Stimulated activated CD8-positive, alpha-beta memory T cell treated with anti-CD3 and anti-CD28 coated beads, Interleukin-15, amount 100 ng/mL, for 24 hours (primary cell): ENCODE results near the gene PLA2G6.

Experiments
- DNase-seq: peaks from one replicate; pipeline ENCODE4 v3.0.0-alpha.2; 2020; ENCODE audit warnings: low read depth

Gene PLA2G6

DNA sequence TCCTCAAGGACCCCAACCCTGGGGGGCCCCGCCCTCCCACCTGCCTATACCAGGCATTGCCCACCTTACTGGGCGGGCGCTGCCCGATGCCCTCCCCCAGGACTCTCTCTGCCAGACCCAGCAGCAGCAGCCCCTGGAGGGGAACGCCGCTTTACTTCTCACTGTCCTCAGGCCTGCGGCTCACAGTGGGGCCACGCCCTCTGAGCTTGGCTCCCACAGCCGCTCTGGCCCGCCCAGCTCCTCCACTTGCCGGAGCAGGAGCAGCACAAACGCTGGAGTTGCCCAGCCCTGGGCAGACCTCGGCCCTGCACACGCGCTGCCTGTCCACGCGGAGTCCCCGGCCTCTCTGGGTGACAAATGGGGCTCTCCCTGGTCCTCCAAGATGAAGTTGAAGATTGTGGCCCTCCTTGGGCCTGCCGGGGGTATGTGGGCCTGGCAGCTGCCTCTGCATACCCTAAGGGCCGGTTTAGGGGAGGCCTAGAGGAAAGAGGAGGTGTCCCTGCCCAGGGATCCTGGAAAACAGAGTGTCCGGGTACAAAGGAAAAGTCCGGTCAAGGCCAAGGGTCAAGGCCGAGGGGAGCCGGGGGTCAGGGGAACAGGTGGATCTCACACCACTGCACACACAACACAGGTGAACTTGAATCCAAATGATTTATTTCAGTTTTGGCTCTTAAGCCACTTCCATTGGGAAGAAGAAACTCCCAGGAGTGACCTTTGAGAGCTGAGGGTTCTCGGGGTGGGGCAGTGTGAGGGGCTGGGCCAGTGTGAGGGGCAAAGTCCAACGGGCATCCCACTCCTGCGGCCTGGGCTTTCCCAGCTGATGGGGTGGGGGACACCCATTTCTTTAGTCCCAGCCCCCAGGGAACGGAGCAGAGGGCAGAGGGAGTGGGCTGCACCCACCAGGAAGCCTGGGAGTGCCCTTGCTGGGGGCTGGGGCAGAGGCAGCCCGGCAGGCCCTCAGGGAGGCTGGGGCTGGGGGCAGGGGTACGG lies 70.5 kb downstream of the PLA2G6 start:
- no peak for DNase-seq

- no peak for DNase-seq
These were observed 71.4 kb downstream of the PLA2G6 start, which contains the start of gene BAIAP2L2 for GRCh38 chr22:38110008-38110862. TSS of gene BAIAP2L2 (minus strand) at chr22:38110684. CDS start at chr22:38110525, 159 bp downstream.

- DNase-seq = no peak
These were observed 72.1 kb downstream of the PLA2G6 start for GRCh38 chr22:38109371-38110001.

GRCh38 chr22:38108561-38109319 lies 72.9 kb downstream of the PLA2G6 start:
- DNase-seq = no peak

DNA sequence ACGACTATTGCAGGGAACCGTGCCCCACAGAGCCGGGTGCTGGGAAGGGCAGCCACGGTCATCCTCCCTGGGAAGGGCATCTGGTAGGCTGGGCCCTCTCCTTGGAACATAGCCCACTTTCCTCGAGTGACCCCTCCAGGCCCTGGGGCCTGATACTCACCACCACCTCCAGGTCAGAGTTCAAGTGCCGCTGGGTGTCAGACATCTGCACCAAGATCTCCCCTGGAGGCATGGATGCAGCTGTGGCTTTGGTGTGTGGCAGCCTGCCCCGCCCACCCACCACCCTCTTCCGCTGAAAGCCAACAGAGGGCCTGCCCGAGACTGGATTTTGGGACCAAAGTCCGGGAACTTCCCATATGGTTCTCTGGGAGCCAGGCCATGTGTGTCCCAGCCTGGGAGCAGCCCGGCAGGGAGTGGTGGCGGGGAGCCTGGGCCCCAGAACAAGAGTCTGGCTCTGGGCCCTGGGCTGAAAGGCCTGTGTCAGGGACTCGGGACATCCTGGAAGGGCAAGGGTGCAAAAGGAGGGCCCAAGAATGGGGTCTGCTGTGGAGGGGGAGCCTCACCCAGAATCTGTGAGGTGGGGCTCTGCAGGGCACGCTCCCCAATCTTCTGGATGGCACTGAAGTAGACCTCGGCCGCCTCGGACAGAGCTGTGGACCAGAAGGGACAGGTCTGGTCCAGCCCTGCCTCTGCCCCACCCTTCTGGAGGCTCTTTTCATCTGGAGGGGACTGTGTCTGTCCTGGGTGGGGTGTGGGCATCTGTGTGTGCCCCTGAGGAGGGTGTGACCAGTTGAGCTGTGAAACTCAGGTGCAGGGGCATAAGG lies 73.7 kb downstream of the PLA2G6 start:
- DNase-seq = no peak

GRCh38 chr22:38106814-38107578 lies 74.6 kb downstream of the PLA2G6 start:
- DNase-seq = no peak

GRCh38 chr22:38104084-38104483 lies 77.5 kb downstream of the PLA2G6 start:
- DNase-seq = no peak

- DNase-seq = no peak
These were observed 78.0 kb downstream of the PLA2G6 start for GRCh38 chr22:38103641-38104040.

- no peak for DNase-seq
These were observed 83.0 kb downstream of the PLA2G6 start for GRCh38 chr22:38098410-38099249.

- DNase-seq = no peak
These were observed 83.8 kb downstream of the PLA2G6 start for GRCh38 chr22:38097557-38098409.

- DNase-seq = no peak
These were observed 84.6 kb downstream of the PLA2G6 start for GRCh38 chr22:38097058-38097457.

DNA sequence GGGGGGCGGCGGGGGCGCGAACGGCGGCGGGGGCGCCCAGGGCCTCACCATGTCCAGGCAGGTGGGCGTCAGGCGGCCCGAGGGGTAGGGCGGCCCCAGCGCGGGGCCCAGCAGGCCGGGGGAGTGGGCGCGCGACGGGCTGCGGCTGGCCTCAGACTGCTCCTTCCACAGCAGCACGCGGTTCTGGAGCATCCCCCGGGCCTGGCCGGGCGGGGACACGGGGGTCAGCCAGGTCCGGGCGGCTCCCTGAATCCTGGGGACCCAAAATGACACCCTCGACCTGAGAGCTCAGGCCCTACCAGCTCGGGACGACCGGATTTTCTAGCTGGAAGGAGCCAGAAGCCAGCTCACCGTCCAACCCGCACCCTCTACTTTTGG lies 92.2 kb downstream of the PLA2G6 start:
- DNase-seq = no peak

DNA sequence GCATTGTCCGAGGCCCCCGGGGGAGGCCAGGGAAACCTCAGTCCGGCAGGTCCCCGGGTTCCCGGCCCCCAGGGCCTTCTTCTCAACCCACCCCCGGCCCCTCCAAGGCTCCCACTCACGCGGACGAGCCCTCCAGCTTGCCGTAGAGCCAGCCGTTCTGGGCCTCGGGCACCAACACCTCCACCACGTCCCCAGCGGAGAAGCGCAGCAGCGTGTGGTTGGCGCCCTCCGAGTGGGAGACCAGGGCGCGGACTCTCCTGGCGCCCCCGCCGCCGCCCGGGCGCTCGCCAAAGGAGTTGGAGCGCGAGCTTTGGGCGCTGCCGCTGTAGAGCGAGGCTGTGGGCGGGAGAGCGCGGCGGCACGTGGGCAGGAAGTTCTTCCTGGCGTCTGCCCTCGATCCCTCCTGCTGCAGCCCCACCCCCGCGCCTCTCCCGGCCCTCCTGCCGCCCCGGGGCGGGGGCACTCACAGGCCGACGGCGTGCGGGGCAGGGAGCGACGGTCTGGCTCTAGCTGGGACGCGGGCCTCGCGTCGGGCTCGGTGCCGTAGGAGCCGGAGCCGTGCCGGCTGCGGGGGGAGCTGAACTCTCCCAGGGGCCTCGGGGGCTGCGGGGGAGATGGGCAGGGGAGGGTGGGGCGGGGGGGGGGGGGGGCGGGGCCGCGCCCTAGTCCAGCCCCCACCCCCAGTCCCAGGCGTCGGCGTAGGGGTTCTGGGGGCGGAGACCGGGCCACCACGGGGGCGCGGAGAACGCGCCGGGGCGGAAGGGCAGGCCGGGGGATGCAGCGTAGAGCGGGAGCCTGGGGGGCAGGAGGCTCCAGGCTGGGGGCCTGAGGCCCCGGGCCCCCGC lies 92.8 kb downstream of the PLA2G6 start:
- DNase-seq = no peak

- DNase-seq = no peak
These were observed 93.8 kb downstream of the PLA2G6 start for GRCh38 chr22:38087855-38088254.

DNA sequence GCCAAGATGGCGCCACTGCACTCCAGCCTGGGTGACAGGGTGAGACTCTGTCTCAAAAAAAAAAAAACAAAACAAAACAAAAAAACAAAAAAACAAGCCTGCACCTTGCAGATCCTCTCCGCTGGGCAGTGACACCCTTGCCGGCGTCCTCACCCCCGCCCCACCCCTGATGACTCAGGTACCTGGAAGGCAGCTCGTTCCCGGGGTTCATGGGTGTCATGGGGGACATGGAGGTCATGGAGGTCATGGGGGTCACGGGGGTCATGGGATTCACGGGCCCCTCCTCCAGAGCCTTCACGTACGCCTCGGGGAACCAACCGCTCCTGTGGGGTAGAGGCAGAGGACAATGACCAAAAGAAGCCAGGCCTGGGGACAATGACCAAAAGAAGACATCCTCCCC lies 94.7 kb downstream of the PLA2G6 start:
- DNase-seq = no peak

- DNase-seq = no peak
These were observed 95.4 kb downstream of the PLA2G6 start for GRCh38 chr22:38086001-38086845.
